Measurements from ENCODE around the gene AGBL1.

Gene AGBL1

GRCh38 chr15:86813892-86814291 lies 734.2 kb downstream of the AGBL1 start:
- Histone ChIP-seq H3K4me3 (no peak overlapping the region), H3K9me3 (peaks cover 2% of the 10 kb centered on the region; the same call in 1 of the 2 replicates), H3K36me3 (replicated peaks) (no peaks in the 10 kb centered on the region), H3K27me3 (ENCODE audit: low read depth) (no peaks in the 10 kb centered on the region), H3K4me1 (no peaks in the 10 kb centered on the region)
- in situ Hi-C loops (cut with MboI; ENCODE audit: low sequenced_read_pairs), result no loop called here
- no peak for DNase-seq (ENCODE audit: low spot score in 2 of 2)

DNA sequence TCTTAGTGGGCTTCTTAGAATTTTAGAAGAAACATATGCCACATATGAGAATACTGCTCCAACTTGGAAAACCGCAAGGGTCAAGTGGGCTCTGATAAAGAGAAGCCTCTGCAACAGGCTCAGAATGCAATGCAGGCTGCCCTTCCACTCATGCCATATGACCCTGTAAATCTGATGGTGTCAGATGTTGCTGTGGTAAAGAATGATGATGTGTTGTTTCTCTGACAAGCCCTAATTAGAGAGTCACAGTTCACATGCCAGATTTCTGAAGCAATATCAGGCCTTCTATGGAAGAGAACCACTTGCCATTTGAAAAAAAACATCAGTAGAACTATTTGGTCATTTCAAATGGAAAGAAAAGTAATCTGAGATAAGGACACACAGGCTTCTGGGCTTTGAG lies 749.6 kb downstream of the AGBL1 start:
- H3K9me3 ChIP-seq, result no peaks in the 10 kb centered on the region
- DNase-seq (ENCODE audit: low spot score in 2 of 2), result no peak
- in situ Hi-C loops (cut with MboI; ENCODE audit: low sequenced_read_pairs), result no loop called here

DNA sequence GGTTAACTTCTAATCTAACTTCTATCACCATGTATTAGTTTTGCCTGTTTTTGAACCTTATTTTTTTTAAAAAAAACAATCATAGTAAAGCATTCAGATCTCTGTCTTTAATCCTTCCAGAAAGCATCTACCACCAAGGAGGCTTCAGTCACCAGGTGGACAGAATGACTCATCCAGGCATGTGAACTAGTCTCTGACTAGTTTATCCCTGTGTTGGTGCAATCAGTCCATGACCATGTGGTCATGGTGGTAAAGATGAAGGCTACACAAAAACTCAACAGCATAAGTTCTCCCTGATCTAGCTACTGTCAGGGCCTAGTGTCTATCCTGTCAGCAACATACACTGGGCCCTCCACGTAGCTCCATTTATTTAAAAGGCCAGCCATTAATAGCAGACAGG lies 750.6 kb downstream of the AGBL1 start:
- Histone ChIP-seq H3K27me3 (ENCODE audit: low read depth) (no peaks in the 10 kb centered on the region), H3K4me3 (no peak overlapping the region), H3K9me3 (peaks cover 2% of the 10 kb centered on the region; the same call in 1 of the 2 replicates), H3K36me3 (replicated peaks) (no peaks in the 10 kb centered on the region), H3K4me1 (no peaks in the 10 kb centered on the region)
- in situ Hi-C loops (cut with MboI; ENCODE audit: low sequenced_read_pairs), result no loop called here
- no peak for DNase-seq (ENCODE audit: low spot score in 2 of 2)

More for the DNA sequence above, 749.6 kb downstream of the AGBL1 start:
- Histone ChIP-seq H3K36me3 (replicated peaks) (no peaks in the 10 kb centered on the region), H3K27me3 (ENCODE audit: low read depth) (no peaks in the 10 kb centered on the region), H3K4me1 (no peaks in the 10 kb centered on the region), H3K4me3 (no peak overlapping the region)

DNA sequence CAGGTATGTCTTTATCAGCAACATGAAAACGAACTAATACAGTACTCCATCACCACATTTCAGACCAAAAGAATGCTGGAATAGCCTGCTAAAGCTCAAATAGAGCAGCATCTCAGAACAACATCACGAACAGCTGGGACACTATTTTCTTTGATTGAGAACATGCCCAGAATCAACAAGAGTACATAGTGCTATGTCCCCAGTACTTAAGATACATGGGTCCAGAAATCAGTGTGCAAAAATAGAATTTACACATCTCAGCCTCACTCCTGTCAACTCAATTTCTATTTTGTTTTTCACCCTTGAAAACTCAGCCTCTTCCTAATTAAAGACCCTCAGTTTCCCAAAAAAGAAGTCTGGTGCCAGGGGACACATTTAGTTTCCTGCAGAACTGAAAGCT lies 753.9 kb downstream of the AGBL1 start:
- no peak overlapping the region for H3K4me3 ChIP-seq
- no peaks in the 10 kb centered on the region for H3K36me3 ChIP-seq (replicated peaks)
- 0 out of 2 replicates have a peak, but pooled peaks cover 3% of the 10 kb centered on the region for H3K4me1 ChIP-seq
- peaks cover 2% of the 10 kb centered on the region for H3K9me3 ChIP-seq
- H3K27me3 ChIP-seq (ENCODE audit: low read depth), result no peaks in the 10 kb centered on the region
- DNase-seq (ENCODE audit: low spot score in 2 of 2), result no peak
- in situ Hi-C loops (cut with MboI; ENCODE audit: low sequenced_read_pairs), result no loop called here

- in situ Hi-C loops (cut with MboI; ENCODE audit: low sequenced_read_pairs), result no loop called here
- no peak for DNase-seq (ENCODE audit: low spot score in 2 of 2)
Measured at GRCh38 chr15:86834115-86834863, 754.6 kb downstream of the AGBL1 start.

DNA sequence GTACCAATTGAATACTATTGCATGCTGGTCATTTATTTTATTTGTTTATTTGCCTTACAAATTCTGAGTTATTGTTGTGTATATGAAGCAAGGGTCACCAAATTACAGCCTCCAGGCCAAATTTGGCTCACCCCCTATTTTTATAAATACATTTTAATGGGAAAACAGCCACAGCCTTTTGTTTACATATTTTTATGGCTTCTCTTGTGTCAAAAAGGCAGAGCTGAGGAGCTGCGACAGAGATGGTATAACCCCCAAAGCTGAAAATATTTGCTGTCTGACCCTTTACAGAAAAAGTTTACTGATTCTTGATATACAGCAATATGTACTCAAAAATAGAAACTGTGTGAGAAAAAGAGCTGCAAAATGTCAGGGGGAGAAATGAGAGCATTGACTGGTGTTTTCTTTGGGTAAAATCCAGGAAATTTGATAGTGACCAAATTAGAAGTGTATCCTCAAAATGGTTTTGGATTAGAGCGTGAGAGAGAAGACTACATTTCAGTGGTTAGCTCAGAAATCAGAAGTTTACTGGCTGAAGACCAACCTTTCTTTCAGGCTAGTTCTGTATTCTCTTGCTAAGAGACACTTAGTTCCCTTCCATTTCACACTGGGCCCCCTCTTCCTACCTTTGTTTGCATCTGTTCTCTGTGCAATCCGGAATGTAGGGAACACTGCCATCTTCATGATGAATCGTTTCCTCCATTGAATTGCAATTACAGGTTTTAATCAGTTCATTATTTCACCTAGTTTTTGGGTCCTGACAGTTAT lies 757.8 kb downstream of the AGBL1 start:
- DNase-seq (ENCODE audit: low spot score in 2 of 2), result no peak

More at GRCh38 chr15:86834115-86834863, 754.6 kb downstream of the AGBL1 start:
- Histone ChIP-seq H3K4me1 (0 out of 2 replicates have a peak, but pooled peaks cover 3% of the 10 kb centered on the region), H3K4me3 (no peak overlapping the region), H3K36me3 (replicated peaks) (no peaks in the 10 kb centered on the region), H3K9me3 (peaks cover 2% of the 10 kb centered on the region), H3K27me3 (ENCODE audit: low read depth) (no peaks in the 10 kb centered on the region)

GRCh38 chr15:86839502-86839901 lies 759.8 kb downstream of the AGBL1 start:
- in situ Hi-C loops (cut with MboI; ENCODE audit: low sequenced_read_pairs), result no loop called here
- Histone ChIP-seq H3K4me1 (0 out of 2 replicates have a peak, but pooled peaks cover 3% of the 10 kb centered on the region), H3K9me3 (peaks cover 2% of the 10 kb centered on the region), H3K27me3 (ENCODE audit: low read depth) (no peaks in the 10 kb centered on the region), H3K4me3 (no peak overlapping the region), H3K36me3 (replicated peaks) (no peaks in the 10 kb centered on the region)
- no peak for DNase-seq (ENCODE audit: low spot score in 2 of 2)

More for the DNA sequence above, 757.8 kb downstream of the AGBL1 start:
- H3K36me3 ChIP-seq (replicated peaks), result no peaks in the 10 kb centered on the region
- peaks cover 2% of the 10 kb centered on the region for H3K9me3 ChIP-seq
- H3K4me1 ChIP-seq, result 0 out of 2 replicates have a peak, but pooled peaks cover 3% of the 10 kb centered on the region
- no peaks in the 10 kb centered on the region for H3K27me3 ChIP-seq (ENCODE audit: low read depth)
- in situ Hi-C loops (cut with MboI; ENCODE audit: low sequenced_read_pairs), result no loop called here
- no peak overlapping the region for H3K4me3 ChIP-seq

DNA sequence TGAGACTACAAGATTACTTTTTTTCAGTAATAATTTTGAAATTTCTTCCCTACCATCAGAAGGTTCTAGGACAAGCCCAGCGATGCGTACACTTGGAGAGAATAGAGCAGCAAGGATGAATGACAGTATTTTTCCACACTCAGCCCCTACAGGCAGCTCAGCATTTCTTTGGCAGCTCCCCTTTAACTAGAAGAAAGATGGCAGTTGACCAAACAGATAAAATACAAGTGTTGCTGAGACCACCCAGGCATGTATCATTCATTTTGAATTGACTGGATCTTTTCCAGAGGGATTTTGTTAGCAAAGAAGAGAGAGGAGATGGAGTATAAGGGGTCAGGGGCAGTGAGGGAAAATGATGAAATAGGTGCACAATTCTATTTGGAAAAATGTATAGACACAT lies 761.3 kb downstream of the AGBL1 start:
- Histone ChIP-seq H3K27me3 (ENCODE audit: low read depth) (no peaks in the 10 kb centered on the region), H3K36me3 (replicated peaks) (no peaks in the 10 kb centered on the region), H3K4me1 (0 out of 2 replicates have a peak, but pooled peaks cover 3% of the 10 kb centered on the region), H3K4me3 (no peak overlapping the region), H3K9me3 (no peaks in the 10 kb centered on the region; the same call in 1 of the 2 replicates)
- in situ Hi-C loops (cut with MboI; ENCODE audit: low sequenced_read_pairs), result no loop called here
- no peak for DNase-seq (ENCODE audit: low spot score in 2 of 2)

DNA sequence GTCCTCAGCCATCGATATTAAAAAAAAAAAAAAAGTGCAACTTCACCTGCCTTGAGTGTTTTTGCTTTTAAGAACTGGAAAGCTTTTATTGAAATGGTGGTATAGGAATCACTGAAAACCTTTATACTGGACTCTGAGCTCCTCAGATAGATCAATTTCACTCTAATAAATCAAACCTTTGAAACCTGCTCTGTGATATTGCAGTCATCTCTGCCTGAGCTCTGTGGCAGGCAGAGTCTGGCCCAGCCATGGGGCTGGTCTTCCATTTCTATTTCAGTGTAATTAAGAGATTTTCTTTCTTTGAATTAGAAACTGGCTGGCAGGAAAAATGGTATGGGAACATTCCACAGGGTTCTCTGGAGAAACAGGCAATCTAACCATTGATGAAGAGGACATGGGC lies 762.5 kb downstream of the AGBL1 start:
- Histone ChIP-seq H3K4me1 (0 out of 2 replicates have a peak, but pooled peaks cover 3% of the 10 kb centered on the region), H3K4me3 (no peak overlapping the region), H3K9me3 (no peaks in the 10 kb centered on the region; the same call in 1 of the 2 replicates), H3K36me3 (replicated peaks) (no peaks in the 10 kb centered on the region), H3K27me3 (ENCODE audit: low read depth) (no peaks in the 10 kb centered on the region)
- no peak for DNase-seq (ENCODE audit: low spot score in 2 of 2)
- in situ Hi-C loops (cut with MboI; ENCODE audit: low sequenced_read_pairs), result no loop called here

GRCh38 chr15:86846036-86846435 lies 766.4 kb downstream of the AGBL1 start:
- Histone ChIP-seq H3K36me3 (replicated peaks) (no peaks in the 10 kb centered on the region), H3K4me1 (no peaks in the 10 kb centered on the region), H3K27me3 (ENCODE audit: low read depth) (no peaks in the 10 kb centered on the region), H3K9me3 (no peaks in the 10 kb centered on the region), H3K4me3 (no peak overlapping the region)
- in situ Hi-C loops (cut with MboI; ENCODE audit: low sequenced_read_pairs), result no loop called here
- DNase-seq (ENCODE audit: low spot score in 2 of 2), result no peak

DNA sequence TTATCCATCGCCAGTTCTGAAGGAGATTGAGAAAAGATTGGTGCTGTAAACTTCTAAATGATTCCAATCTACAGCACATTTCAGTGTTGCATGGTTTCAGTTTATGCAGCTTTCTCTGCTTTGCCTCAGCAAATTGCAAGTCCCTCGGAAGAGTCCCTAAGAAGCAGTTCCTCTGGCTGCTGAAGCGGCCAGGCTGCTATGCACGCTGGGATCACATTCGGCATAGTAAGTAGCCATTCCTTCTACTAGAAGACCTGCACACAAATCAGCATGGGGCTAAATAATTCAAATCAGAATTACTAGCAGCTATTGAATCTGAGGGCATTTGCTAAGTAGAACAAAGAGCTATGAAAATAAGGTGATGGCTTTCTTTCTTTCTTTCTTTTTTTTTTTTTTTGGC lies 769.5 kb downstream of the AGBL1 start:
- in situ Hi-C loops (cut with MboI; ENCODE audit: low sequenced_read_pairs), result no loop called here
- no peak for DNase-seq (ENCODE audit: low spot score in 2 of 2)
- Histone ChIP-seq H3K4me1 (no peaks in the 10 kb centered on the region), H3K27me3 (ENCODE audit: low read depth) (no peaks in the 10 kb centered on the region), H3K36me3 (replicated peaks) (no peaks in the 10 kb centered on the region), H3K4me3 (no peak overlapping the region), H3K9me3 (no peaks in the 10 kb centered on the region)

DNA sequence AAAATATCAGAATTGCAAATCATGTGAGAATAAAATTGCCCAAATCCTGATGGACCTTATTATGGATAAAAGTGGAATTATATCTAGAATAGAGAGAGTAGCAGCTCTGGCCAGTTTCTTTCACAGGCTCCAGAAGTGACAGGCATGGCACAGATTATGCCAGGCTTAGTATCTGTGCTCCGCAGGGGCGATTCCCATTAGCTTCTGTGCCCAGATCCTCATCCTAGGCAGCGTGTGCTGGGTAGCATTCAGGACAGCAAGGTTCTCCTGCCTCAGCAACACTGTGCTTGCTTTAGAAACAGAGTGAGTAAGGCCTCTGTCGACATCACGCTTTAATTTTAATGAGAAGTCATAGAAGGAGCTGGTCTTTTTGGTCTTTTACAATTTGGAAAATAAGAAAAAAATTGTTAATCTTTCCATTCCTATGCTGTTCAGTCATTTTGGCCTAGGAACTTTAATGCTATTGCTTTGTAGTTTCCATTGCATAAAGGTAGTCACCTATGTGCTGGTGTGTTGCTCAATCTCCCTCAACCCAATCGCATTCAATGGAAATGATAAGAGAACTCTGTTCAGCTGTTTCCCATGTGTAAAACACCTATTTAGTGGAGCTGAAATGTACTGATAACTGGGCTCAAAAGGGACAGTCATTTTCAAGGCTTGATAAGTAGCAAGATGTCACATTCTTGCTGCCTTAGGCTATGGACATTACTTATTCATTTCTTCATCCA lies 770.1 kb downstream of the AGBL1 start:
- H3K4me1 ChIP-seq, result no peaks in the 10 kb centered on the region
- no peaks in the 10 kb centered on the region for H3K27me3 ChIP-seq (ENCODE audit: low read depth)
- no peak for DNase-seq (ENCODE audit: low spot score in 2 of 2)
- no peaks in the 10 kb centered on the region for H3K36me3 ChIP-seq (replicated peaks)
- in situ Hi-C loops (cut with MboI; ENCODE audit: low sequenced_read_pairs), result no loop called here
- no peak overlapping the region for H3K4me3 ChIP-seq
- no peaks in the 10 kb centered on the region for H3K9me3 ChIP-seq

- Histone ChIP-seq H3K4me1 (no peaks in the 10 kb centered on the region), H3K4me3 (no peak overlapping the region), H3K27me3 (ENCODE audit: low read depth) (no peaks in the 10 kb centered on the region), H3K36me3 (replicated peaks) (no peaks in the 10 kb centered on the region), H3K9me3 (no peaks in the 10 kb centered on the region)
- no peak for DNase-seq (ENCODE audit: low spot score in 2 of 2)
- in situ Hi-C loops (cut with MboI; ENCODE audit: low sequenced_read_pairs), result no loop called here
Measured at GRCh38 chr15:86850939-86851338, 771.3 kb downstream of the AGBL1 start.
